Measurements from ENCODE around the gene TOX2.
A peak's percentile ranks its signal among the peaks of the same experiment; 100 is the strongest.

Gene TOX2

GRCh38 chr20:44005661-44006060 is 91.0 kb downstream of the TOX2 start:
- no peak for DNase-seq

- no peak for DNase-seq
These were observed 91.5 kb downstream of the TOX2 start for GRCh38 chr20:44006126-44006525.

GRCh38 chr20:44006578-44006977 is 91.9 kb downstream of the TOX2 start:
- no peak for DNase-seq

GRCh38 chr20:44008806-44009678 is 94.4 kb downstream of the TOX2 start:
- no peak for DNase-seq

- DNase-seq, result no peak
These were observed 95.0 kb downstream of the TOX2 start for GRCh38 chr20:44009679-44009992.

GRCh38 chr20:44010162-44010704 is 95.6 kb downstream of the TOX2 start:
- peak; percentile 98 for DNase-seq

- no peak for DNase-seq
These were observed 96.7 kb downstream of the TOX2 start for GRCh38 chr20:44011251-44011940.

- DNase-seq, result no peak
These were observed 98.0 kb downstream of the TOX2 start for GRCh38 chr20:44012466-44013226.

- DNase-seq, result no peak
These were observed 100.4 kb downstream of the TOX2 start for GRCh38 chr20:44014807-44015732.

- no peak for DNase-seq
These were observed 101.1 kb downstream of the TOX2 start for GRCh38 chr20:44015733-44016103.

- no peak for DNase-seq
These were observed 101.9 kb downstream of the TOX2 start for GRCh38 chr20:44016525-44016924.

- DNase-seq, result no peak
These were observed 102.6 kb downstream of the TOX2 start for GRCh38 chr20:44017211-44017610.

- no peak for DNase-seq
These were observed 103.2 kb downstream of the TOX2 start for GRCh38 chr20:44017905-44018258.

- no peak for DNase-seq
These were observed 103.7 kb downstream of the TOX2 start for GRCh38 chr20:44018259-44018941.

GRCh38 chr20:44018942-44019637 is 104.4 kb downstream of the TOX2 start:
- DNase-seq, result no peak

- no peak for DNase-seq
These were observed 105.1 kb downstream of the TOX2 start for GRCh38 chr20:44019638-44020335.

GRCh38 chr20:44020406-44021148 is 105.9 kb downstream of the TOX2 start:
- no peak for DNase-seq

- DNase-seq, result no peak
These were observed 106.5 kb downstream of the TOX2 start for GRCh38 chr20:44021186-44021585.

- no peak for DNase-seq
These were observed 107.2 kb downstream of the TOX2 start for GRCh38 chr20:44021900-44022299.

- no peak for DNase-seq
These were observed 107.8 kb downstream of the TOX2 start for GRCh38 chr20:44022464-44022863.

All from hematopoietic multipotent progenitor cell treated with erythropoietin and hydrocortisone succinate and interleukin-3 and kit ligand, for 8 days (in vitro differentiated cells).